Nephron progenitor cell (in vitro differentiated cells): ENCODE data around the gene MTCL1.

Source experiments
- DNase-seq: peaks from one replicate; pipeline ENCODE4 v3.0.0; 2021
- H3K27ac Mint-ChIP-seq: 2 replicates; pipeline ENCODE4 v1.8.0; 2021; ENCODE audit warnings: mild to moderate bottlenecking, moderate library complexity, mixed read lengths
- H3K27me3 Mint-ChIP-seq: 2 replicates; pipeline ENCODE4 v1.8.0; 2021; ENCODE audit warnings: mild to moderate bottlenecking, low read depth, mixed read lengths; ENCODE audit not compliant: poor library complexity
- H3K36me3 Mint-ChIP-seq: 2 replicates; pipeline ENCODE4 v1.8.0; 2021; ENCODE audit warnings: low read depth, mixed read lengths
- H3K4me1 Mint-ChIP-seq: 2 replicates; pipeline ENCODE4 v1.8.0; 2021; ENCODE audit warnings: mixed read lengths
- H3K4me3 Mint-ChIP-seq: 2 replicates; pipeline ENCODE4 v1.8.0; 2021; ENCODE audit warnings: mild to moderate bottlenecking, moderate library complexity, mixed read lengths
- H3K9me3 Mint-ChIP-seq: 2 replicates; pipeline ENCODE4 v1.8.0; 2021; ENCODE audit warnings: mild to moderate bottlenecking, moderate library complexity, mixed read lengths
- CTCF ChIP-seq: fragments of 200-600 bp; sonication (generic); IDR thresholded peaks from 2 replicates; pipeline ENCODE4 v1.5.0; 2021; ENCODE audit warnings: antibody characterized with exemption

MTCL1 gene

DNA sequence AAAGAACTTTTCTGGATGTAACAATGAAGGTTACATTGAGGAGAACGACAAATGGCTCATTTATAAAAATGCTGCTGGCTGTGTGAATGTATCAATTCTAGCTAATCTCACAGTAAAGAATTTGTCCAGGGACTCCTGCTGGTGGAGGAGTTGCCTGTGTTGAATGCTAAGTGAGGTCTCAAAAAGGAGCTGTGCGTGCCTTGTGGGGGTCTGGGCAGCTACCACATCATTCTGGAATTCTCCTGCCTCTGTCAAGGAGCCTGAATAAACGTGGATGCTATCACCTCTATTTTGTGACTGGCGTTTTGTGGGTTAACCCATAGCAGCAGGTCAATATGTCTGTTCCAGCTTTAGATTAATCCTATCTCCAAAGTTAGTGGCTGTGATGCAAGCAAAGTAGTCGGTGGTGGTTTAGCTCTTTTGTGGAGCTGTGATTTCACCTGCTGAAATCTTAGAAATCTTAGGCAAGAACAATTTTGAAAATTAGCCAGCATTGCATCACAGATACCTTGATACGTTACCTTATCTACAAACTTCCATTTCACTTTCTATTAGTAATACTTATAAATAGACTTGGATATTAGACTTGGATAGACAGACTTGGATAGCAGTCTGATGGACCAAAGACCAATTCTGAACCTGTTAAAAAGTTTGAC lies 96.8 kb downstream of the MTCL1 start:
- H3K27ac Mint-ChIP-seq: no peak overlapping the region
- H3K4me1 Mint-ChIP-seq: peaks cover 20% of the 10 kb centered on the region
- peaks cover 3% of the 10 kb centered on the region for H3K27me3 Mint-ChIP-seq
- no peaks in the 10 kb centered on the region for H3K9me3 Mint-ChIP-seq
- TF ChIP-seq CTCF: no peak
- no peak for DNase-seq
- H3K36me3 Mint-ChIP-seq: peaks cover 1% of the 10 kb centered on the region
- H3K4me3 Mint-ChIP-seq: no peak overlapping the region

DNA sequence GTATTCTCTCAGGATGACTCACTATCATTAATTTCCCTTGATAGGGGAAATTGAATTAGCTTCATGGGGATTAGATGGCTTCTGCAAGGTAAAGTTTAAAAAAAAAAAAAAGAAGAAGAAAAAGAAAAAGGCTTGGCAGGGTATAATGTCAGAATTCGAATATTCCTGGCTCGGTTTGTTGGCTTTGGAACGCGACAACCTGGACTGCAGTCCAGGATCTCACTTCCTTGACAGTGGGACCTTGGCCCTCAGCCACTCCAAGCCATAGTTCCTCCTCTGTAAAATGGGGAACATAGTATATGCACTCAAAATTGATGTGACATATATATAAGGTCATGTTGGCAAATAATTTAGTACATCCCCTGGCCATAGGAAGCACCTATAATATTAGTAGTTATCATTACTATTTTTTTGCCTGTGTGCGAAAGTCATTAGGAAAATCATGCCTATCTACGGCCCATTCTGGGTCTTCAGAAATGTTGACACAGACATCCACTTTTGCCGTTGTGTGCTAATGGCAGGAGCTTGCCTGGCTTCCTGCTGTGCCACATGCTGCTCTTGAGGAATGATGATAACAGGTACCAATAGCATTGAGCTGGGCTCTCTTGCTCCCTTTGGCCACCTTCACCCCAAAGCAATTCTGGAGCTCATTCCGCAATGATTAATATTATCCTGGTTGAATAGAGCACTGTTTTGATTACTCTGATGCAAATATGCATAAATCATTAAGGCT lies 97.9 kb downstream of the MTCL1 start:
- Mint-ChIP-seq H3K36me3 (no peaks in the 10 kb centered on the region), H3K4me3 (no peak overlapping the region), H3K4me1 (peaks cover 20% of the 10 kb centered on the region), H3K9me3 (no peaks in the 10 kb centered on the region), H3K27me3 (peaks cover 3% of the 10 kb centered on the region), H3K27ac (no peak overlapping the region)
- TF ChIP-seq CTCF: no peak
- no peak for DNase-seq

- peaks cover 20% of the 10 kb centered on the region for H3K4me1 Mint-ChIP-seq
- TF ChIP-seq CTCF: no peak
- no peaks in the 10 kb centered on the region for H3K9me3 Mint-ChIP-seq
- DNase-seq: no peak
- H3K36me3 Mint-ChIP-seq: no peaks in the 10 kb centered on the region
- H3K4me3 Mint-ChIP-seq: no peak overlapping the region
- peaks cover 3% of the 10 kb centered on the region for H3K27me3 Mint-ChIP-seq
- no peak overlapping the region for H3K27ac Mint-ChIP-seq
These were observed 98.6 kb downstream of the MTCL1 start for GRCh38 chr18:8803957-8804356.

DNA sequence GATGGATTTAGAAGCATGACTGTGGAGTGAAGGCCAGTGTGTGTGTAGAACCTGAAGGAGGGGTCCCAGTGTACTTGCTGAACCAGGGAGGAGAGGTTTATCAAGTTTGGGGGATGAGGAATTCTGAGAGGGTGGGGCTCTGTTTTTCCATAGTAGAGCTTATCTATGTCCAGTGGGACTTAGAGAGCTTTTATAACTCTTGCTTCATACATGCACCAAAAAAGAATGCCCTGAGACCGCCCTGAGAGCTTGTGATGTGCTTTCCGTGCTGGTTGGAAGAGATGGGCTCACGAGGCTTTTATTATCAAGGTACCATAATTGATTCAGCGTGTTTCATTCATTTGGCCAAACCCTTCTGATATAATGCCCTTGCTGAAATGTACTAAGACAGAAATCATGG lies 100.2 kb downstream of the MTCL1 start:
- Mint-ChIP-seq H3K4me3 (no peak overlapping the region), H3K27ac (no peak overlapping the region), H3K36me3 (peaks cover 13% of the 10 kb centered on the region), H3K27me3 (peaks cover 10% of the 10 kb centered on the region), H3K9me3 (no peaks in the 10 kb centered on the region), H3K4me1 (peaks cover 20% of the 10 kb centered on the region)
- no peak for DNase-seq
- no peak for TF ChIP-seq CTCF

DNA sequence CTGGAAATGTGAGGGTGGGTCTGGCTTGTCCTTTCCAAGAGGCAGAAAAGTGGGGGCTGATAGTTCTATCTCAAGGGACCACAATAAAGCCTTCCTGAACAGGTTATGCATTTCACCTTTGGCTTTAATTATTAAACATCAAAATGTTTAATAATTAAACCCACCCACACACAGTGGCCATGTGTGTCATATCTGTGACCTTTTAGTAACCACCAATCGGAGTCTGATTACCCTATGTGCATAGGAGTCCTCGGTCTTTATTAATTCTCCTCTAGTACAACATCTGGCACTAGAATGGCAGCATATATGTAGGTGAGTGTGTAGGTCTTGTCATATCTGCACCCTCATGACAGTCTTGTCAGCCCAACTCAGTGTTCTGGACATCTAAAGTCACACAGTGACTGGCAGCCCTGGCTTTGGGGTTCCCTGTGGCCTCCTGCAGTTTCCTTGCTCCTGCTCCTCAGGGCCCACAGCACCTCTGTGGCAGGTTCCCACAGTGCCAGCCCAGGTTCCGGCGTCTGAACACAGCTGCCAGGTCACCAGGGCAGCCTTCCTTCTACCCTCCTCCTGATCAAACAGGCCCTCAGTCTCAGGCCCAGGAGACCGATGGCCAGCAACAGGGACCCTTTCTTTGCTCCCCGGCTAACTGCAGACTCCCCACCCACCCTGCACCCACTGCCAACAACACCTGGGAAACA lies 100.9 kb downstream of the MTCL1 start:
- peaks cover 18% of the 10 kb centered on the region for H3K36me3 Mint-ChIP-seq
- no peak overlapping the region for H3K27ac Mint-ChIP-seq
- no peaks in the 10 kb centered on the region for H3K9me3 Mint-ChIP-seq
- H3K27me3 Mint-ChIP-seq: peaks cover 10% of the 10 kb centered on the region
- H3K4me3 Mint-ChIP-seq: no peak overlapping the region
- peaks cover 21% of the 10 kb centered on the region for H3K4me1 Mint-ChIP-seq
- no peak for DNase-seq
- TF ChIP-seq CTCF: no peak
